ENCODE data around the gene CPA2.

The CPA2 gene

DNA sequence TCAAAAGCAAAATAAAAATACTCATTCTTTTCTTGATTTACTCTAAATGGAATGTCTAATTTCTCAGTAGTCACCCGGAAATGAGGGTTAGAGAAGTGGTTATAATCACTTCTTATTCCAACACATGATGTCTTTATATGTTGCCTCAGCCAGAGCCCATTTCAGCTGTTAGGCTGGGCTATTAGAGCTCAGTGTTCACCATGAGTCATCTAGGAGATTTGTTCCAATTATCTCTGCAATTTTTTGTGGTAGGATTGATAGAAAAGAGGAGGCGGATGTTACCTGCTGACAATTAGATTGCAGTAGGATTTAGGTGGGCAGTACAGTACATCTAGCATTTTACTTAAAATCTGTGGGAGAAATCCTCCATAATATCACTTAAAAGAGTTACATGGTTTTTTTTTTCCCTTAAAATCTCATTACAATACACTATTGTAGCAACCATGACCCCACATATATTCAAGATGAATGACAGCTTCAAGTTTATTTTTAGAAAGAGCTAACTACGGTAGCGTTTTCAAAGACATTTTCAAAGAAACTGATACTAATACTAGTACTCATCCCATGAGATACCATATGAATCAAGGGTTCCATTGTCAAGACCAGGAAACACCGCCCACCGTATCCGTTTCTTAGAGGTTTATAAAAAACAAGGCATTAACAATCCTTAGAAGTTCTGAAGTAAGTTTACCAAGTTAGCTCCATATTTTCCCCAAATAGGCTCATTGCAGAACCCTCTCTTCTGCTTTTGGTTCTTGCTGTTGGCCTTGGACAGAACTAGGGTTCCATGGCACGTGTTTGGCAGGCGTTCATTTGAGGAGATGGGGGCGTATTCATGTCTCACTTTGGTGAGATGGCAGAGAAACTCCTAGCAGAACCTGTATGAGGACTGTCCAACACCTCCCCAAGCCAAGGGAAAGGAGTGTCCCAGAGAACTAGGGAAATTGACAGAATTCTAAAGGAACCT lies 10.4 kb downstream of the CPA2 start:
- no peak overlapping the region for H3K4me3 ChIP-seq (ENCODE audit: low read depth, low read length)
- TF ChIP-seq, protein P1, sequence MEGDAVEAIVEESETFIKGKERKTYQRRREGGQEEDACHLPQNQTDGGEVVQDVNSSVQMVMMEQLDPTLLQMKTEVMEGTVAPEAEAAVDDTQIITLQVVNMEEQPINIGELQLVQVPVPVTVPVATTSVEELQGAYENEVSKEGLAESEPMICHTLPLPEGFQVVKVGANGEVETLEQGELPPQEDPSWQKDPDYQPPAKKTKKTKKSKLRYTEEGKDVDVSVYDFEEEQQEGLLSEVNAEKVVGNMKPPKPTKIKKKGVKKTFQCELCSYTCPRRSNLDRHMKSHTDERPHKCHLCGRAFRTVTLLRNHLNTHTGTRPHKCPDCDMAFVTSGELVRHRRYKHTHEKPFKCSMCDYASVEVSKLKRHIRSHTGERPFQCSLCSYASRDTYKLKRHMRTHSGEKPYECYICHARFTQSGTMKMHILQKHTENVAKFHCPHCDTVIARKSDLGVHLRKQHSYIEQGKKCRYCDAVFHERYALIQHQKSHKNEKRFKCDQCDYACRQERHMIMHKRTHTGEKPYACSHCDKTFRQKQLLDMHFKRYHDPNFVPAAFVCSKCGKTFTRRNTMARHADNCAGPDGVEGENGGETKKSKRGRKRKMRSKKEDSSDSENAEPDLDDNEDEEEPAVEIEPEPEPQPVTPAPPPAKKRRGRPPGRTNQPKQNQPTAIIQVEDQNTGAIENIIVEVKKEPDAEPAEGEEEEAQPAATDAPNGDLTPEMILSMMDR (conservative IDR thresholded peaks at IDR 0.05; ENCODE audit: low read depth, low read length), result no peak
- DNase-seq (ENCODE audit: low read depth), result peak; percentile 81

DNA sequence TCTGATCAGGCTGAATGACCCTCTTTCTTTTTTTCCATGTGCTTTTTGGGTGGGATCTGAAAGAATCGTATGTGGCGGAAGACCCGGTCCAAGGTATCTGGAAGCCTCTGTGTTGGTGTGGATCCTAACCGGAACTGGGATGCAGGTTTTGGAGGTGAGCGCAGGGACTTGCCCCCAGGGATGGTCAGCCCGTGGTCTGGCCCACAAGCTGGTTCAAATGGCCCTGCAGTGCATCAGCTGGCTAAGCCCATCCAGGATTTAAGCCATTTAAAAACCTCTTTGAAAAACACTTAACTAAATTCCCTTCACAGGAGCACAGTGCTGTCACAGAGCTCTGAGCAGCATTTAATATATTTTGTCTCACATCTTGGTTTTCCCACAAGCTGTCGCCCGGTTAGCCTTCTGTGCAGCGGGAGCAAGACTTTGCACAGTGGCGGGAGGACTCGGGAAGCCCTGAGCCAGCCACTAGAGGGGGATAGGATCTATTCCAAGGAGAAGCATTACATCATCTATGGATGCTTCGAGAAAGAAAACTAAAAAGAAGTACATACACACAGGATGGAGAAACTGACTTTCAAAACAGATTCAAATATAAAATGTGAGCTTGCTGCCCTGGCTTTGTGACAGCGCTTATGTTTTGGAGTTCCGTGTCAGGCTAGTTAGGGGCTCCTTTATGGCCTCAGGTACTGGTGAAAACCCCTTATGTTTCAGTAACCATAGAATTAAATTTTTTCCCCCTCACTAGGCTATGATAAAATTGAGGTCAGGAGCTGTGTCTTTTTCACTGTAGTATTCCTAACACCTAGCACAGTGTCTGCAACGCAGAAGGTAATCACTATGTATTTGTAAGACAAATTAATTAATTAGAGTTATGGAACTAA lies 11.3 kb downstream of the CPA2 start:
- no peak overlapping the region for H3K4me3 ChIP-seq (ENCODE audit: low read depth, low read length)
- TF ChIP-seq, protein P1 (conservative IDR thresholded peaks at IDR 0.05; ENCODE audit: low read depth, low read length), result peak; percentile 74
- DNase-seq (ENCODE audit: low read depth), result peak; percentile 84

DNA sequence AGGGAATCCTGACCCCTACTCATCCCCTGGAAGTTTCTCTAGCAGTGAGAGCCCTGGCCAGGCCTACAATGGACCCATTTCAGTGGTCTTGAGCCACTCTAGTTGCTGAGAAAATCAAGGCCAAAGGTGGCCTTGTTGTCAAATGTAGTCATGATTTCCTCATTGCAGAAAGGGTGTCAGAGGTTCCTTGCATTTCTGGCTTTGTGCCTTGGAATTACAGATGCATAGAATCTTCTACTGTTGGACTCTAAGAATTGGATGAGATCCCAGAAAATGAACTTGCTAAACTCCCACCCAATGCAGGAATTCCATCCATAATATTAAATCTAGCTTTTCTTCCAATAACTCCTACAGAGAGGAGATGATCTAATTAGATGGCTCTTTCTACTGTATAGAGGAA lies 12.2 kb downstream of the CPA2 start:
- no peak overlapping the region for H3K4me3 ChIP-seq (ENCODE audit: low read depth, low read length)
- DNase-seq (ENCODE audit: low read depth), result peak; percentile 97
- TF ChIP-seq, protein P1 (conservative IDR thresholded peaks at IDR 0.05; ENCODE audit: low read depth, low read length), result no peak

DNA sequence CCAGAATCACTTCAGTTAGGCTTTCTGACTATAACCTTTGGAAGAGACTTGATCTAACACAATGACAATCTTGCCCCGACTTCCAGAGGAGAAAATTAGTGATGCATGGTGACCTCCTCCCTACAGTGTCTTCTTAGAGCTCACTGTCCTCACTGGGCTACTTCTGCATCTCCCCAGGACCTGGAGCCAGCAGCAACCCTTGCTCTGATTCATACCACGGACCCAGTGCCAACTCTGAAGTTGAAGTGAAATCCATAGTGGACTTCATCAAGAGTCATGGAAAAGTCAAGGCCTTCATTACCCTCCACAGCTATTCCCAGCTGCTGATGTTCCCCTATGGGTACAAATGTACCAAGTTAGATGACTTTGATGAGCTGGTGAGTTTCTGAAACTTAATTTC lies 12.6 kb downstream of the CPA2 start:
- no peak for DNase-seq (ENCODE audit: low read depth)
- TF ChIP-seq, protein P1 (conservative IDR thresholded peaks at IDR 0.05; ENCODE audit: low read depth, low read length), result no peak
- no peak overlapping the region for H3K4me3 ChIP-seq (ENCODE audit: low read depth, low read length)

DNA sequence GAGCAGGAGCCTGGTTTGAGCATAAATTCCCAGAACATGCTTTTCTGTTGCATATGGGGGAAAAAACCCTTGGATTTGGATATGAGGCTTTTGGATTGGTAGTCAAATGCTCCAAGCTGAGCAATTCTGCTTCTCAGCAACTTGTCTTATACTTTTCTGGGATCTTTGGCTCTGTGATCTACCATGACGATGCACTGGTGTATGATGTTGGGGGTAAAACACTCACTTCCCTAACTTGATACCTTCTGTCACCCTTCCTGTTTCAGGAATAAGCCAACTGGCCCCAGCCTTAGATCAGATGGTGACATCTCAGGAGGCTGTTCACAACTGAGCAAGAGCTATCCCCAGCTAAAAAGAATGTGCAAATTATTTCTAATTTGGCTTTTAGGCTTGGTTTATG lies 13.2 kb downstream of the CPA2 start:
- DNase-seq (ENCODE audit: low read depth), result no peak
- TF ChIP-seq, protein P1 (conservative IDR thresholded peaks at IDR 0.05; ENCODE audit: low read depth, low read length), result no peak
- H3K4me3 ChIP-seq (ENCODE audit: low read depth, low read length), result no peak overlapping the region

DNA sequence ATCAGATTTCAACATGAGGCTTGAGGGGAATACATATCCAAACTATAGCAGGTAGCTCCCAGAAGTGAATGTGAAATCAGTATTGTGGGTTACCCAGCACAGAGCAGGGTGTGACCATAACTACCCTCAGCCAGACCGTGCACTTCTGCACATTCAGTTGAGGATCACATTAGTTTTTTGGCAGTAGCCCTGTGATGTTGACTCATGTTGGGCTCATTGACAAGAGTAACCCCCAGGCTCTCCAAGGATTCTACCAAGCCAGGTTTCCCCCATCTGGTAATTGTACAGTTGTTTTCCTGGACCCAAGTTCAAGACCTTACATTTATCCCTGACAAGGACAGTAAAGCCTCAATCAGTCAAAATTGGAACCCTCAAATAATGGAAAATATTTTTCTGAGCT lies 14.6 kb downstream of the CPA2 start:
- H3K4me3 ChIP-seq (ENCODE audit: low read depth, low read length), result no peak overlapping the region
- no peak for DNase-seq (ENCODE audit: low read depth)
- TF ChIP-seq, protein P1 (conservative IDR thresholded peaks at IDR 0.05; ENCODE audit: low read depth, low read length), result no peak
